Measurements from ENCODE around the gene RNF145.

GRCh38 chr5:159218595-159219023, 9.3 kb upstream of the RNF145 start:
- TF ChIP-seq CTCF (IDR thresholded peaks at IDR 0.05) (no peak), ZFX (IDR thresholded peaks at IDR 0.05; ENCODE audit: borderline replicate concordance) (no peak)
